Effector CD4-positive, alpha-beta T cell (primary cell): Measurements from ENCODE around the gene NXN.
"Not testable (repeated sequence)": the region's sequence is repeated elsewhere in the genome, so short reads cannot be mapped to it uniquely, and the experiment has no call there.

ENCODE experiments used
- DNase-seq: peaks from one replicate; pipeline ENCODE4 v3.0.0-alpha.2; 2020

The NXN gene

DNA sequence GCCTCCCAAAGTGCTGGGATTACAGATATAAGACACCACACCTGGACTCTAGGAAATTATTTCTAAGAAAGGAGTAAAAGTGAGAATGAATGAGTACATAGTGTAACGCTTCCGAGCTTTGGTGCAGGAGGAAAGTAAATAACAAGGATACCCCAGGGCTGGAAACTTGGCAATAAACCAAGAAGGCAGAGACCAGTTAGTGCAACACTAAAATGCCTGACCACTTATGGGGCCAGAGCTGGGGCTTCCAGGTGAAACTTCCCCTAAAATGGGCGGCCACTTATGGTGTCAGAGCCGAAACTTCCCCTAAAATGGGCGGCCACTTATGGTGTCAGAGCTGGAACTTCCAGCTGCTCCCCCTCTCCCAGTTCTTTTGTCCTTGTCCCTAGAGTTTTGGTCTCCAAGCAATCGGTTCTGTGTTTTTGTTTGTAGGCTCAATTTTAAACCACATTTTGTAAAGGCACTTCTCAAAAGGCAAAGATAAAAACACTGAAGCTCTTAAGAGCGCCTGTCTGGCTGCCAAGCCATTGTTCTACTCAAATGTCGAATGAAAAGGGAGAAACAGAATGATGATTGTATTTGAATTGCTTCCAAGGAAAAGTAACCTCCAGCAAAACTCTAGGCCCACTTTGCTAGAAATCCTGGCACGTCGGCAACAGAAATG, 63.9 kb downstream of the NXN start:
- no peak for DNase-seq

DNA sequence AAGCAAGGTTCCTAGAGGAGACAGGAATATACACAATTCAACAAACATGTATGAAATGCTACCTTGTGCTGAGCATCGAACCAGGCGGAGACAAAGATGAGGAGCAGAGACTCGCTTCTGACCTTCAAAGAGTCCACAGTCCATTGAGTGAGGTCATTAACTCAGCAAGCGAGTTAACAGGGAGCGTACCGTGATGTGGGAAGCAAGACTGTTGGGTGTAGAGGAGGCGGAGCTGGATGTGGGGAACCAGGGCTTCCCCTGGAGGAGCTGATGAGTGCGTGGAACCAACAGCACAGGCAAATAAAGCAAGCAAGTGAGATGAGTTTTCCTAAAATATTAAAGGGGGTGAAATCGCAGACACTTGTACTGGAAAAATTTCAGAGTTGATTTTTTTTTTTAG, 65.0 kb downstream of the NXN start:
- no peak for DNase-seq

DNA sequence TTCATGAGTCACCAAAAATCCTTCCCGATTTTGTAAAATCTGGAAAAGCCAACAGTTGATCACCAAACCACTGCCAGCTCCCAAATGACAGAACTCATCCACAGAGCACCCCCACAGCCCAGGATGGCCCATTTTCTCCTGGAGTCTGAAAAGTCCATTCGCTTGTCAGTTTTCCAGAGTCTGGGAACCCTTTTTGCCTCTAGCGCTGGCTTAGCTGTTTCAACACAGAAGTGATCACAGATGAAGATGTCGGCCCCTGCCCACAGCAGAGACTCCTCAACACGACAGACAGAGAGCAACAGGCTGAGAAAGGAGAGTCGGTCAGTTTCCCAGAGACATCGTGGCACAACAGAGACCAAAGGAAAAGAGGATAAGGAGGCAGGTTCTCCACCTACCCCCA, 66.4 kb downstream of the NXN start:
- DNase-seq: no peak

DNA sequence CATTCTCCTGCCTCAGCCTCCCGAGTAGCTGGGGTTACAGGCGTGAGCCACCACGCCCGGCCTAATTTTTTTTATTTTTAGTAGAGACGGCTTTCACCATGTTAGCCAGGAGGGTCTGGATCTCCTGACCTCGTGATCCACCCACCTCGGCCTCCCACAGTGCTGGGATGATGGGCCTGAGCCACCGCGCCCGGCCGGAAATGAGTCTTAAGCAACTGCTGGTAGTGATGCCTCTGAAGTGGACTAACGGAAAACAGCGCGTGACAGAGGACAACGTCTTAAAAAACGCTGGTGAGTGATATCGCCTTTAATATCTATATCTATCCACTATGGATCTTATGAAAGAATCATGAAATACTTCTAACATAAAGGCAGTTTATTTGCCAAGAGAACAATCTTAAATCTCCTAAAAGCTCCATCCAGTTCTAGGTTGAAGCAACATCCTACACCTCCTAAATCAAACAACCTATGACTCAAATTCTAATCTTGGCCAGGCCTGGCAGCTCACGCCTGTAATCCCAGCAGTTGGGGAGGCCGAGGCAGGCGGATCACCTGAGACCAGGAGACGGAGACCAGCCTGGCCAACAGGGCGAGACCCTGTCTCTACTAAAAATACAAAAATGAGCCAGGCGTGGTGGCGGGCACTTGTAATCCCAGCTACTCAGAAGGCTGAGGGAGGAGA, 69.8 kb downstream of the NXN start:
- DNase-seq: no peak

DNA sequence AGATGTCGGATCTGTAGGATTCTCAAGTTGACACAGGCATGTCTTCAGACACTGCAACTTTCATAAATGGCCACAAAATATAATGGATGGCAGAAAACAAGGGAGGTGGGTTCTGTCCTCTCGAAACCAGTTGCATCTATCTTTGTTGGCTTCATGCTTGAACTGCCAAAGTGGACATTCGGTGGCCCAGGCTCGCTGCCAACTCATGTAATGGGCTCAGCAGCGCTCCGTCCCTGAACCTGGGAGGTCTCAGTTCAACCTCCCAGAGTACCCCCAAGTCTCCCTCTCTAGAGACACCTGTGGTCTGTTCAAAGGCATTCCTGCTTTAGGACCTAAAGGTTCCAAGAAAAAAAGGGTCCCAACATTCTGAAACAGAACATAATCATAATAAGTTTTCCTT, 71.9 kb downstream of the NXN start:
- no peak for DNase-seq

DNA sequence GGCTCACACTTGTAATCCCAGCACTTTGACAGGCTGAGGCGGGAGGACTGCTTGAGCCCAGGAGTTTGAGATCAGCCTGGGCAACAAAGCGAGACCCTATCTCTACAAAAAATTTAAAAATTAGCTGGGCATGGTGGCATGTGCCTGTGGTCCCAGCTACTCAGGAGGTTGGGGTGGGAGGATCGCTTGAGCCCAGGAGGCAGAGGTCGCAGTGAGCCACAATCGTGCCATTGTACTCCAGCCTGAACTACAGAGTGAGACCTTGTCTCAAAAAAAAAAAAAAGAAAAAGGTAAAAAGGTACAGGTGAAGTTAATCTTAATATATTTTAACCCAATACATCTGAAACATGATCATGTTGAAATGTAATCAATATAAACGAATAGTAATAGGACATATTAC, 73.9 kb downstream of the NXN start:
- DNase-seq: not testable (repeated sequence)

DNA sequence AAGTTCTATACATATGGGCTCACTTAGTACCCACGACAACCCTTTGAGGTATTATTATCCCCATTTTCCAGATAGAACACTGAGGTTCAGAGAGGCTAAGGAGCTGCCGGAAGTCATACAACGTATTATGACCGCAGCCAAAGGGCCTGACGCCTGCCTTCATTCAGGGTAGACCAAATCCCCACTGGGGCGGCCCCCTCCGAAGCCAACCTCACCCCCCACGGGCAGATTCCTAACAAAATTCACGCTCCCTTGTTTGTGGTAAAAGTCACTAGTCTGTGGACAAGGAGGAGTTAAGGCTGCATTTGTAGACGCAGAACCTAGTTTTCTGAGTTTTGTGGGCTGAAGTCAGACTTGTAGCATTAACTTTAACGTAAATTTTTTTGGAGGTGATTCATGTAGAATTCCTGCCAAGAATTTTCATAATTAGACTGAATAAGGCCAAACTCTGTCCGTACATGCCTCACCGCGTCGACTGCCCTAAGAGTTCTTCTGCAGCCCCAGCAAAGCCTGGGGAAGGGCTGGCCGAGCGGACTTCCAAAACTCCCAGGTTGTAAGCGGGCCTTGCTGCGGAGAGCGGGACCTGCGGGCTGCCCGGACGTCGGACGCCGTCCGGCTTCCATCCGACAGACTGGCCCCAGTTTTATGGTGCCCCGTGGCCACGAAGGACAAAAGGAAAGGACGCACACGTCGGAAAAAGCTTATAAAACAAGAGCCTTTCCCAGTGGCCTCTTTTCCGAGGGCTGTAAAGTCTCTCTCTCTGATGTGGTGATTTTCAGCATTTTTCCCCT, 75.7 kb downstream of the NXN start:
- DNase-seq: no peak

DNA sequence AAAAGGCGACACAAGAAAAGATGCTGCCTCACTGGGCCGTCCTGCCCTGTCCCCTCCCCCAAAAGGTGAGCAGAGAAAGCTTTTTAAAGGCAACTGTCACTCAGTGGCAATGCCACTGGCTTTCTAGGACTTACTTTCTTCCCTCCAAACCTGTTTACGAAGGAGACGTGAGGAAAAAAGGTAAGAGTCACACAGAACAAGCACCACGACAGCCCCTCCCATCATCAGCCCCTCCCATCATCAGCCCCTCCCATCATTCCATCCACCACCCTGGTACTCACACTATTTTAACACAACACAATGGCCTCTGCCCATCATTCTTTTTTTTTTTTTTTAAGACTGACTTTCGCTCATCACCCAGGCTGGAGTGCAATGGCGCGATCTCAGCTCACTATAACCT, 77.1 kb downstream of the NXN start:
- no peak for DNase-seq

DNA sequence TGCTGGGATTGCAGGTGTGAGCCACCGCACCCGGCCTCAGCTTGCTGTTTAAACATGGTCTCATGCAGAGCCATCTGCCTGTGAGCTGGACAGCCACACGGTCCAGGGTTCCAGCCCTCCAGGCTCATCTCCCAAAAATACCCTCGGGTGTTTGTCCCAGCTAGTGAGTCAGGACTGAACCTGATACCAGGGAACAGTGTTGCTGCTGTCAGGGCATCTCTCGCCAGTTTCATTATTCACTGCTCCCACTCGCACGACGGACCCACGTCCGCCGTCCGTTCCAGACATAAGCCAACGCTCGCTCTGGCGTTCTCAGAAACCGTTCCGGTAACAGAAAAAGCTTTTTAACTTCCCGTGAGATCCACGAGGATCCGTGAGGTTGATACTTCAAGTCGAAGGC, 77.6 kb downstream of the NXN start:
- DNase-seq: no peak

DNA sequence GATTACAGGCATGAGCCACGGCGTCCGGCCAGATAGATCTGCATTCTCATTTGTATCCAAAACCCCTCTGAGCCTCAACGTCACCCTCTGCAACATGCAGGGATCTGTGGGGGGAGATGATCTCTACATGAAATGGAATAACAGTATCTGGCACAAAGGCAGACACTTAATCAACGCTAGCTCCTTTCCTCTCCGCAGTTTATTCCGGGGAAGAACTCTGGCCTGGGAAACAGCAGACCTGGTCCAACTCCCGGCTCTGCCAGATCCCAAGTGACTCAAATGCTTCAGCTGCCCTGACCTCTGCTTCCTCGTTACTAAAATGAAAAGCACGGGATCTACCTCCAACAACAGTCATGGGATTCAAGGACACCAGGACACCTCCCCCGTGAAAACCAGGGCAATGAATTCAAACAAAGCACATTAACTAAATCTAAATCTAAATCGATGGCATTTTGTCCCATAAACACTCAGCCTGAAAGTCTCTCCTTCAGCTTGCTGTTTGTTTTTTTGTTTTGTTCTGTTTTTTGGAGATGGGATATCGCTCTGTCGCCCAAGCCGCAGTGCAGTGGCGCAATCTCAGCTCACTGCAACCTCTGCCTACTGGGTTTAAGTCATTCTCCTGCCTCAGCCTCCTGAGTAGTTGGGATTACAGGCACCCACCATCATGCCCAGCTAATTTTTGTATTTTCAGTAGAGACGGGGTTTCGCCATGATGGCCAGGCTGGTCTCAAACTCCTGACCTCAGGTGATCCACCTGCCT, 78.2 kb downstream of the NXN start:
- no peak for DNase-seq

DNA sequence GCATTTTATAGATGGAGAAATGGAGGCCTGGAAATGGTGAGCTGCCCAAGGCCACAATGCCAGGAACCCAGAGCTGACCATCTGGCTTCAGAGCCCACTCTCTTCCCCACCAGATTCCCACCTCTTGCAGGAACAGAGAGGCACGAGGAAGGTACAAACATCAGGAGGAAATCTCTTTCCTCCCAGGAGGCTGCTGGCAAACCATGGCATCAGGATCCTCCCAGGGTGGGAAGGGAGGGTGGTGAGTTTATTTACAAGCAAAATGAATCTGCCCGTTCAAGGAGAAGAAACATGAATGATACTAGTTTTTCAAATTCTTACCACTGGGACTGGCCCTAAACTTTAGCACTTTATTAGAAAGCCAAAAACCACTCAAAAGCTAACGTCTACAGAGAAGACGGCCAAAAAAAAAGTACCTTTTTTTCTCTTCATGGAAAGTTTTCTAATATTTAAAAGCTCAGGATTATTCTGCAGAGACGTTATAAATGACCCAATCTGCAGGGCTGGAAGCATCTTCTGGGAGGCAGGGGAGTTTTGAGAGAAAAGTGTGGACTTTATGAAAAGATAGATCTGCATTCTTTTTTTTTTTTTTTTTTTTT, 79.1 kb downstream of the NXN start:
- DNase-seq: no peak

DNA sequence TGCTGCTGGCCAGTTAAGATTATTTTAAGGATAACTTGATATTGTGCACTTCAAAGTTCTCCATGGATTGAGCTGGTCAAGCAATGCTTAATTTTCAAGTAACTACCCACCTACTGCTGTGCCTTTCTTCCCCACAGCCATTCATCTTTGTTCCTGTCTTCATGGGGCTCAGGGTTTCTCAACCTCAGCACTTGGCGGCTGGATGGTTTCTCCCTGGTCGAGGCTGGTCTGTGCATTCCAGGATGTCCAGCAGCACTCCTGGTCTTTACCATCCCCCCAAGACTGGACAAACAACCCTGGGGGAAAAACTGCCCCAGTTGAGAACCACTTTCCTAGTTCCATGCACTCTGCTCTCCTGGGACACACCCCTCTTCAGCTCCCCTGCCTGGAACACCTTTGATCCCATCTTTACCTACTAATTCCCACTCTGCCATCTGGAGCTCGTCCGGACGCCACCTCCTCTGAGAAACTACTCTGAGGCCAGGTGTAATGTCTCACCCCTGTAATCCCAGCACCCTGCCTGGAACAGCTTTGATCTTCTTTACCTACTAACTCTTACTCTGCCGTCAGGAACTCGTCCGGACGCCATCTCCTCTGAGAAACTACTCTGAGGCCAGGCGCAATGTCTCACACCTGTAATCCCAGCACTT, 81.5 kb downstream of the NXN start:
- no peak for DNase-seq

DNA sequence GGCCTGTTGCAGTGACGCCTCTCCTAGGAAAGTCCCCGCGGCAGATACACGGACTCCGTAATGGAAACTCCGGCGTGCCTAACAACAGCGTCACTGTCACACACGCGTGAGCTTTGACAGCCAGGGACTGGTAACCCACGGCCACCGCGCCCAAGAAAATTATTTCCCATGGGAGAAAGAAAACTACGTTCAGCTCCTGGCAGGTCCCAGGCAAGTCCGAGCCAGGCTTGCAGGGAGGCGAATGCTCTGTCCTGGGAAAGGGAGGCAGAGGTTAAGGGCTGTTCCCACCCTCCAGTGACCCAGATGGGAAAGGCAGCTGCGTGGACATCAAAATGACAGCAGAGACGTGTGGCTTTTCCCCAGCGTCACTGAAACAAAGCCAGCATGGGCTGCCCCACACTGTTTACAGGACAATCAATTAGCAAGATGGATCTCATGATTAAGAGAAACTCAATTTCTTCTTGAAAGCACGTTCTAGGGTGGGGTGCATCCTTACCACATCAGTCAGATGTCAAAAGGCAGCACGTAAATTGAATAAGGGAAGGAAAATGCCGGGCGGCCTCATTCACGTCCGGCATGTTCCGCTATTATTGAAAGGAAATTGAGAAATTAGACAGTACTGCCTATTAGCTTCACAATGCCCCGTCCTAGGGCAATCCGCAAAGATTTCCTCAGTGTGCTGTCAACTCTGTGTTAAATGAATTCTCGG, 82.5 kb downstream of the NXN start:
- DNase-seq: no peak

DNA sequence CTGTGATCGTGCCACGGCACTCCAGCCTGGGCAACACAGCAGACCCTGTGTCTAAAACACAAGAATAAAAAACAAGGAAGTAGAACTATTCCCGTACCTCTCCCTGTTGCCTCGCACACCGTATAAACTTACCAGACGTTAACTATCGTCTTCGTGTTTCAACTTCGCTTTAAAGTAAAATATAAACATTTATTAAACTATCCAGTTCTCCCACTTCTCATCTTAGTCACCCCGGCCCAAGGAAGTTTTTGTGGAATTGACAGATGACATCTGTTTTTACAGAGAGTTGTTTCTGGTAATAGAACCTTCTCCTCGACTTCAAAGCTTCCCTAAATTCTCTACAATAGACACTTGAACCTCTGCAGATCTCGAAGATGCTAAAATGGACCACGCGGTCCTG, 83.1 kb downstream of the NXN start:
- no peak for DNase-seq

DNA sequence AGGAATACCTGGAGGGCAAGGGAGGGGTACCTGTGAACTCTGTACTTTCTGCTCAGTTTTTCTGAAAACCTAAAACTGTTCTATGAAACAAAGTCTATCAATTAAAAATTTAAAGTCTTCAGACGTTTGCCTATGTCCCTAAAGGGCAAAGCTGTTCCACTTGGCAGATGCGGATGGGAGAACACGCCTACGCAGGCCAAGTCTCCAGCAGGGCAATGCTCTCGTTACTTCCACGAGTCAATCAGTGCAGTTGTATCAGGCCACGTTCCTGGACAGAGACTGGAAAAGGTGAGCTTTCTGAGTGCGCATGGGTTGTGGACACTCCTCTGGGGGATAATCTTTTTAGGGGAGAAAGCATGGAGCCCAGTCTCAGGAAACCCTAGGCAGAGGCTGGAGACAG, 86.6 kb downstream of the NXN start:
- DNase-seq: no peak

DNA sequence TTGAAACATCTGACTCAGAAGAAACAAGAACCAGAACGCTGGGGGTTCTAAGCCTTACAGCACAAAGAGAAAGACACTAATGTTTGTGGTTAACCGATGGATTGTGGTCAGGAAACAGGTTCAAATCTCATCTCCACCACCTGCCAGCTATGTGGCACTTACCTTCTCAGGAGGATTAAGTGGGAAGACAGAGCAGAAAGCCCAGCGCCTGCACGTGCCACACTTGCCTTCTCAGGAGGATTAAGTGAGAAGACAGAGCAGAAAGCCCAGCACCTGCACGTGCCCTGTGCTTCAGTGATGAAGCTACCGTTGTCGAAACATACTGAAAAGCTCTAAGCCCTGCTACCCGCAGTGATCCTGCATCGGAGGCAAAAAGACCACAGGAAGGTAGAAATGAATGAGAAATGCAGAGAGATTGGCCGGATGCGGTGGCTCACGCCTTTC, 90.6 kb downstream of the NXN start:
- no peak for DNase-seq

DNA sequence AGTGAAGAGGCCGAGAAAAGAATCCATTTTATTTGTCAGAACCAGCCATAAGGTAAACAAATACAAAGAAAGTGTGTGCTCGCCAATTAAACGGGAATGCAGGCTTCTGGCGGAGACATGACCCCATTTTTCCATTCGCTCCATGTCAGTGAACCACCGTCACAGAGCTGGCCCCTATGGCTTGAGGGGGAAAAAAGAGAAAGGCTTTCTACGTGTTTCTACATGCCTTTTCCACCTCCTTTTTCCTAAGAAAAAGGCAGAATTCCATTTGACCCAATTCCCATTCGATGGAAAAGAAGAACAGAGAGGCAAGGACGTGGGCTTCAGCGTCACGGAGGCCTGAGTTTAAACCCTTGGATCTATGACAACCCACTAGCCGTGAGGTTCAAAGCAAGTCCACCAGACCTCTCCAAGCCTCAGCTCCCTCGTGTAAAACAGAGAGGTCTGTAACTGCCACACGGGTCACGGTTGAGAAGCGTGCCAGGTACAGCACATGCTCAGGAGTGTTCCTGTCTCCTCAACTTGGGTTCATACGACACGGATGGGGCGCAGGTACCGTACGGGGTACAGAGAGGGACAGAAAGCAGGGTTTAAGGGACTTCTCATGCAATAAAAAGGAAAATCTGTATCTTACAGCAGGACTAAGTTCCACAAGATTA, 91.9 kb downstream of the NXN start:
- no peak for DNase-seq

DNA sequence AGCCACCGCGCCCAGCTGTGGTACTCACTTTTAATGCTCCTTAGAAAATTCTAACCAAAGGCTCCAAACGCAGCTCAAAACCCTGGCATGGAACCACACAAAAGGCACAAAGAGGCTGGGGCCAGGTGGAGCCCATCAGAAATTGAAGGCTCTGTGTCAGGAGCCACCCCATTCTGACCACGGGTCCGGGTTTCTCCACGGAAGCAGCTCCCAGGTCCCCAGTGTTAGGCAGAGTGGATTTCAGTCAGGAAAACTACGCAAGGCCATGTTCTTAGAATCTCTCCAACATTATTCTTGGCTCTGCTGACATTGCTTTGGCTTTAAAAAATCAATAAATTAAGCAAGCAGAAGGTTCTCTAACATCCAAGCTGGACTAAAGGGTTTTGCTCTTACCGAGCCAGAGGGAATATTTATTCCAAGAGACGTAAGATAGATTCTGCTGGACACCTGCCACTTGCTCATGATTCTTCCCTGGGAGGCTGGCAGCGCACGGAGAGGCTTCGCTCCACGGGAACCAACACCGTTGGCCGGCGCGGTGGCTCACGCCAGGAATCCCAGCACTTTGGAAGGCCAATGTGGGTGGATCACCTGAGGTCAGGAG, 93.5 kb downstream of the NXN start:
- no peak for DNase-seq

DNA sequence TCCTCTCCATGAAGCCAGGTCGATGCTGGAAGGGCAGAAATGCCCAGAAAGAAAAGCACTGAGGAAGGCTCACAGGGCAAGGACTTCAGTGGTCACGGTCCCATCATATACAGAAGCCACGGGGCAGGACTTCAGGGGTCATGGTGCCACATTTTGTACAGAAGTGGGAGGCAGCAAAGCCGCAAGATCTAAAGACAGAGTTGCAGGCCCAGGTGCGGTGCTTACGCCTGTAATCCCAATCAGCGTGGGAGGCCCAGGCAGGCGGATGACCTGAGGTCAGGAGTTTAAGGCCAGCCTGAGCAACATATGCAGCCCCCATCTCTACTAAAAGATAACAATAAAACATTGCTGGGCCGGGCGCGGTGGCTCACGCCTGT, 96.0 kb downstream of the NXN start:
- no peak for DNase-seq

DNA sequence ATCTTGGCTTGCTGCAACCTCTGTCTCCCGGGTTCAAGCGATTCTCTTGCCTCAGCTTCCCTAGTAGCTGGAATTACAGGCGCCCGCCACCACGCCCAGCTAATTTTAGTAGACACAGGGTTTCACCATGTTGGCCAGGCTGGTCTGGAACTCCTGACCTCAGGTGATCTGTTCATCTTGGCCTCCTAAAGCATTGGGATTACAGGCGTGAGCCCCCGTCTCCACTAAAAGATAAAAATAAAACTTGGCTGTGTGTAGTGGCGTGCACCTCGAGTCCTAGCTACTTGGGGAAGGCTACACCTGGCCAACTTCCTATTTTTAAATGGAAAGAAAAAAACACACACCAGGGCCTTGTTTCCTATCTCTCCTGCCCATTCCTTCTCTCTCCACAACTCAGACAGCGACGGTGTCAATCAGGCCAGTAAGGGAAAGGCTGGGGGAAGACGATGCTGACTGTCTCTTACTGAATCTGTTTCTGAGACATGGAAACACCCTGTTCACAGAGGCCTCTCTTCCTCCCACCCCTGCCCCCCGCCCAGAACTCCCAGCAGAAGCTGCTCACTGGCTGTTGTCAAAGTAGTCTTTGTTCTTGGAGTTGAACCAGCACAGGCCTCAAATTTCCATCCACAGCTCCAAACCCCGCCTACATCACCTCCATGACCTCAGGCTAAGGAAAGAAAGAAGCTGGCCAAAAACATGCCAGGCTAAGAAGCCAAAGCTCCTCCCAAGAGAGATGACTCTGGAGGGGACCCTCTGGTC, 96.6 kb downstream of the NXN start:
- DNase-seq: no peak
